K562 (cell line): ENCODE measurements around the gene ZNF92. TPM values are rescaled to one million over a fixed set of nuclear protein-coding genes. Genes with fewer than 3 reads are reported as not detected.

Experiments used
- C11orf30 ChIP-seq: fragments of 450-650 bp; IDR thresholded peaks from 2 replicates; pipeline ENCODE4 v1.6.1; 2016; ENCODE audit warnings: low read depth, mild to moderate bottlenecking
- CEBPG ChIP-seq, 3 experiments: fragments of 200-800 bp in 1 of 3; sonication (Bioruptor generic) in 1 of 3; sonication (generic) in 1 of 3; formaldehyde crosslinking in 1 of 3; IDR thresholded peaks in 2 of 3; conservative IDR thresholded peaks in 1 of 3; 2 replicates each; pipeline versions ENCODE4 v1.6.1 to v1.8.0; 2016 to 2022; ENCODE audit warnings: missing compliant biosample characterization in 2 of 3, missing genetic modification characterization in 2 of 3, mild to moderate bottlenecking in 1 of 3, missing genetic modification reagents in 1 of 3
- MGA ChIP-seq: fragments of 450-650 bp; IDR thresholded peaks from 2 replicates; pipeline ENCODE4 v1.6.1; 2016; ENCODE audit warnings: mild to moderate bottlenecking, moderate library complexity
- ZNF407 ChIP-seq: fragments of 450-650 bp; IDR thresholded peaks from 2 replicates; pipeline ENCODE4 v1.6.1; 2016; ENCODE audit warnings: low read depth
- ZNF586 ChIP-seq: fragments of 450-650 bp; formaldehyde crosslinking; conservative IDR thresholded peaks from 2 replicates; pipeline ENCODE4 v1.4.0; 2020; ENCODE audit warnings: mild to moderate bottlenecking, moderate library complexity
- polyA plus RNA-seq, 8 experiments: library from polyadenylated mRNA; depleted of rRNA in 4 of 8; stranded (reverse) in 5 of 8; unstranded in 3 of 8; fragments of >200 nt; fragmentation: Nextera tagmentation in 2 of 8; fragmentation: Illumina TruSeq in 1 of 8; extraction: Ambion mirVana in 2 of 8; extraction: Trizol in 1 of 8; gene quantifications; 2 replicates each; pipeline versions ENCODE4 v1.2.1 to v1.2.3, GENCODE V29; 2011 to 2014; ENCODE audit warnings: inconsistent platforms in 1 of 8, missing spikeins in 1 of 8
- total RNA-seq, 7 experiments: library from RNA; depleted of rRNA in 6 of 7; stranded (reverse); fragments of >200 nt in 6 of 7; fragmentation: Illumina TruSeq in 2 of 7; extraction: Trizol in 2 of 7; gene quantifications; 2 replicates each; pipeline versions ENCODE4 v1.2.1 to v1.2.3, GENCODE V29; 2011 to 2021; ENCODE audit warnings: low replicate concordance in 1 of 7

The ZNF92 gene
- total and polyA plus RNA-seq, 9 of the 15 experiments (the other 6 are each of a cell fraction or from before 2014, with no cell fraction given), result 8.9 to 29.4 (median 12.5) TPM

DNA sequence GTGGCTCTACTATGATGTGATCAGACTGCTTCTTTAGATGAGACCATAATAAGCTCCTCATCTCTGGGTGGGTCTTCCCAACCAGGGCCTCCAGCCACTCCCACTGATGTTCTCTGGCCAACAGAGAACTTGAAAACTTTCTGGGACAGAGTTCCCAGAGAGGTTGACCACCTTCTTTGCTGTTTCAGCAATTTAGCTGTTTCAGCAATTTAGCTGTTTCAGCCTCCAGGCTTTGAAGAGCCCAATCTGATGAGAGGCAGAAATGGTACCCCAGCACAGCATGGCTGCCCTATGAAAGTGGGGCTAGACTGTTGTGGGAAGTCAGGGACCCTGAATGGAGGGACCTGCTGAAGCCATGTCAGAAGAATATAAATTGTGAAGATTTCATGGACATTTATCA is 49.0 kb downstream of the ZNF92 start (continued):
- TF ChIP-seq MGA, result no peak
- TF ChIP-seq C11orf30, result peak; percentile 47
- no peak for TF ChIP-seq ZNF586 (CRISPR knock-in tag)
- no peak for TF ChIP-seq ZNF407
- TF ChIP-seq CEBPG (CRISPR knock-in tag; IDR thresholded peaks at IDR 0.05), result no peak
- TF ChIP-seq CEBPG (tag; conservative IDR thresholded peaks at IDR 0.05 in 1 of 2, IDR thresholded peaks at IDR 0.05 in 1 of 2), result no peak
